ENCODE measurements around the gene ARHGAP26.

Gene ARHGAP26

DNA sequence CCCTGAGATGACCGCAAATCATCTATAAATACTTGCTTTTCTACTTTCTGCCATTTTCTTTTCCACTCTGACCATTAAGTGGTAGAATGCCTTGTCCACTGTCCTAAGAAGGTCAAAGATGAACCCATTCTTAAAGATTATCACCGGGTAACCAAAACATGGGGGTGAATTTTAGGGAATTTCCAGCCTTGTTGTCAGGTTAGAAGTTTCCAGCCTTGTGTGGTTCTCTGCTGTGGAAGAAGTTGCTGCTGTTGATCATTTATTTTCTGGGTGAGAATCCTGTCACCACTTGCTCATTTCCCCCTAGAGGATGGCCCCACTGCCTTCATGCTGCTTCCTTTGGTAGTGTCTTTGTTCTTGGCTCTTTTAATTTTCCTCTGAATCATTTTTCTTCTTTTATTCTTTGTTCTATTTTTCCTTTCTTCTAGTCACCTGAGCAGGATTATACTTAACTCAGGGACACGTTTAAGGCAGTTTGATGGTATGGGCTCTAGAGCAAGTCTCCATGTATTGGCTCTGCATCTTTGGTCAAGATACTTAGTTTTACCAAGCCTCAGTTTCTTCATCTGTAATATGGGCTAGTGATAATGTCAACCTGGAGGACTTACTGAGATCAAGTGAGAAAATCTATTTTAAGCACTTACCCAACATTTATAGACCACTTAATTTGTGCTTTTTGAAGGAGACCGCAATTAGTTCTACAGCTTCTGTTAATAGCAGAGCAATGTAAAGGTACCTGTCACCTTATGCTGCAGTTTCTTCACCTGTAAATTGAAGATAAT, 266.2 kb downstream of the ARHGAP26 start:
- Histone ChIP-seq H3K9me3 (no peaks in the 10 kb centered on the region), H3K4me3 (no peak overlapping the region), H3K36me3 (replicated peaks) (no peaks in the 10 kb centered on the region), H3K4me1 (peaks cover 5% of the 10 kb centered on the region; the same call in 1 of the 2 replicates), H3K27me3 (ENCODE audit: low read depth) (no peaks in the 10 kb centered on the region; the same call in 1 of the 2 replicates)
- in situ Hi-C loops (cut with MboI; ENCODE audit: low sequenced_read_pairs): no loop called here
- DNase-seq (ENCODE audit: low spot score in 2 of 2): no peak

GRCh38 chr5:143037071-143037470, 266.9 kb downstream of the ARHGAP26 start:
- Histone ChIP-seq H3K27me3 (ENCODE audit: low read depth) (no peaks in the 10 kb centered on the region; the same call in 1 of the 2 replicates), H3K4me1 (peaks cover 5% of the 10 kb centered on the region; the same call in 1 of the 2 replicates), H3K9me3 (no peaks in the 10 kb centered on the region), H3K4me3 (no peak overlapping the region), H3K36me3 (replicated peaks) (no peaks in the 10 kb centered on the region)
- DNase-seq (ENCODE audit: low spot score in 2 of 2): no peak
- in situ Hi-C loops (cut with MboI; ENCODE audit: low sequenced_read_pairs): no loop called here

GRCh38 chr5:143037708-143038107, 267.5 kb downstream of the ARHGAP26 start:
- H3K36me3 ChIP-seq (replicated peaks): no peaks in the 10 kb centered on the region
- DNase-seq (ENCODE audit: low spot score in 2 of 2): no peak
- no peaks in the 10 kb centered on the region; the same call in 1 of the 2 replicates for H3K27me3 ChIP-seq (ENCODE audit: low read depth)
- in situ Hi-C loops (cut with MboI; ENCODE audit: low sequenced_read_pairs): no loop called here
- no peak overlapping the region for H3K4me3 ChIP-seq
- H3K4me1 ChIP-seq: peaks cover 5% of the 10 kb centered on the region; the same call in 1 of the 2 replicates
- H3K9me3 ChIP-seq: no peaks in the 10 kb centered on the region

DNA sequence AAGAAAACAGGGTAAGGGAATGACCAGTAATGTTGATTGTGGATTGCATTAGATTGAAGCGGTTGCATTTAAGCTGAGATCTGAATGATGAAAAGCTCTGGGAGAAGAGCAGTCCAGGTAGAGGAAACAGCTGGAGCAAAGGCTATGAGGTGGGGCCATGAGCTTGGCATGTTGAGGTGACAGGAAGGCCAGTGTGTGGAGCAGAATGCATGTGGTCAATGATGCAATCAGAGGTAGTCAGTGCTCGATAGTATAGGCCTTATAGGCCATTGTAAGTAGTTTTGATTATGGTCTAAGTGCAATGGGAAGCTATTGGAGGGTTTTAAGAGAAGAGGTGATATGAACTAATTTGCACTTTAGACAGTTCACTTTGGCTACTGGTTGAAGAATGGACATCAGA, 270.4 kb downstream of the ARHGAP26 start:
- no peaks in the 10 kb centered on the region for H3K9me3 ChIP-seq
- H3K27me3 ChIP-seq (ENCODE audit: low read depth): no peaks in the 10 kb centered on the region; the same call in 1 of the 2 replicates
- in situ Hi-C loops (cut with MboI; ENCODE audit: low sequenced_read_pairs): no loop called here
- no peak overlapping the region for H3K4me3 ChIP-seq
- H3K36me3 ChIP-seq (replicated peaks): no peaks in the 10 kb centered on the region
- H3K4me1 ChIP-seq: no peaks in the 10 kb centered on the region
- no peak for DNase-seq (ENCODE audit: low spot score in 2 of 2)

GRCh38 chr5:143041461-143041860, 271.3 kb downstream of the ARHGAP26 start:
- Histone ChIP-seq H3K9me3 (no peaks in the 10 kb centered on the region), H3K4me1 (no peaks in the 10 kb centered on the region), H3K27me3 (ENCODE audit: low read depth) (no peaks in the 10 kb centered on the region; the same call in 1 of the 2 replicates), H3K36me3 (replicated peaks) (no peaks in the 10 kb centered on the region), H3K4me3 (no peak overlapping the region)
- DNase-seq (ENCODE audit: low spot score in 2 of 2): no peak
- in situ Hi-C loops (cut with MboI; ENCODE audit: low sequenced_read_pairs): no loop called here

DNA sequence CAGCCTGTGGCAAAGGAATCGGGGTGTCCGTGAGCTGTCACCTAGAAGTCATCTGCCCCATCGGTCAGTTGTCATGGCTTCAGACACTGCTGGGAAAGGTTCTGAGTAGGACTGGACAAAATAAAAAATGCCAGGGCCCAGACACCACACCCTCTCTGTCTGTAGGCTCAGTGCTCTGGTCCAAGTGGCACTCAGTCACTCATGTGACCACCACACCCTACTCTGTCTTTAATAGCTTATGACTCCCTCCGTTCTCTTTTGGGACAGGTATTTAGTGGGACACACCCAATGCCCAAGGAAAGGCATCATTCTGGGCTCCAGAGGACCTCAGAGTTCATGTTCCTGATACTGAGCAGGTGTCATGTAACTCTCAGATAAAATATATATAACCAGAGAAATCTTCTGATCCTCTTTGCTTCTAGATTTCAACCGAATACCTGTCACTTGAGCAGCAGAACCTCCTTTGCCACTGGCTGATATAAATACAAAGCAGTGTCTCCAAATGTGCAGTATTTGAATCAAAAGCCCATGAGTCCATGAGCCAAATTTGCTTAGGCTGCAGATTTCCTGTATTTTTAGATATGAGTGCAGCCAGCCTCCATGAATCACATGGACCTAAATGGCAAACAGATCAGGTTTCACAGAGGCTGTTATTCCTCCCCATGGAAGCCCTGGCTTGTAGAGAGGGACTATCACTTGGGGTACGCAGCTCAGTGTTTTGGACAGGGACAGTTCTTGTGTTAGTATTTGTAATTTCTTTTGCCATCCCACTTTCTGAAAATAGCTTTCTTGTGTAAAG, 272.0 kb downstream of the ARHGAP26 start:
- DNase-seq (ENCODE audit: low spot score in 2 of 2): no peak
- in situ Hi-C loops (cut with MboI; ENCODE audit: low sequenced_read_pairs): no loop called here
- Histone ChIP-seq H3K27me3 (ENCODE audit: low read depth) (no peaks in the 10 kb centered on the region), H3K9me3 (no peaks in the 10 kb centered on the region), H3K36me3 (replicated peaks) (no peaks in the 10 kb centered on the region), H3K4me1 (no peaks in the 10 kb centered on the region), H3K4me3 (no peak overlapping the region)

DNA sequence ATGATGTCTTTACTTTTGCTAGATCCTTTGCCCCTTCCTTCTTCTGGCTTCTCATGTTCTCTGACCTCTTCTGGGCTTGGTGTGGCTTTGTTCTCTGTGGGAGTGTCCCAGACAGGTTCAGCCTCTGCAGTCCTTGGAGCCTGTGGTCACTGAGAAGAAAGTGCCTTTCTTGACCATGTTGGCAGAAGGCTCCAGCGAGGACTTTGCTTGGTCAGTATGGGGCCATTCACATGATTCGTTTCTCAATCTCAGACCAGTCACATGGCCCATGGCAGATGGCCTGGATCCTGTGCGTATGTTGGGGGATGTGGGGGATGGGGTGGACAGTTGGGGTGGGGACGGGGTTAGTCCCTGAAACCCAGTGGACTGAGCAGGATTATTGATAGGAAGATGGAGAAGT, 274.1 kb downstream of the ARHGAP26 start:
- in situ Hi-C loops (cut with MboI; ENCODE audit: low sequenced_read_pairs): no loop called here
- no peaks in the 10 kb centered on the region for H3K36me3 ChIP-seq (replicated peaks)
- no peak overlapping the region for H3K4me3 ChIP-seq
- no peak for DNase-seq (ENCODE audit: low spot score in 2 of 2)
- H3K27me3 ChIP-seq (ENCODE audit: low read depth): no peaks in the 10 kb centered on the region
- H3K4me1 ChIP-seq: 0 out of 2 replicates have a peak, but pooled peaks cover under 1% of the 10 kb centered on the region
- no peaks in the 10 kb centered on the region for H3K9me3 ChIP-seq

DNA sequence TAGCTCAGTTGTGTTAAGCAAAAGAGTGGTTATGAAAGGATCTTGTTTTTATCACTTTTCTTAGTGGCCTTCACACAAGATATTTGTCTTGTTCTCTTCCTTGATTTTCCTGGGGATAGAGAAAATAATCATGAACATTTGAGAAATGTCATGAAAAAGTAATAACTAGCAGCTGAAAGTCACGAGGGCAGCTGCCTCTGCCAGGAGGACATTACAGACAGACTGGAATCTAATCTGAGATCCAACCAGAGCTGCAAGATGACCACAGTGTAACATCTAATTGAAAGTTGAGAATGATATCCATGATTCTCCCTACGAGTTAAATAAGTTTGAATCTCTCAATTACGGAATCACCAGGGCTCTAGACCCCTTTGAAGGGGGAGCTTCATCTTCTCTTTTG, 274.9 kb downstream of the ARHGAP26 start:
- Histone ChIP-seq H3K4me1 (0 out of 2 replicates have a peak, but pooled peaks cover 2% of the 10 kb centered on the region), H3K27me3 (ENCODE audit: low read depth) (no peaks in the 10 kb centered on the region), H3K9me3 (no peaks in the 10 kb centered on the region), H3K4me3 (no peak overlapping the region), H3K36me3 (replicated peaks) (no peaks in the 10 kb centered on the region)
- no peak for DNase-seq (ENCODE audit: low spot score in 2 of 2)
- in situ Hi-C loops (cut with MboI; ENCODE audit: low sequenced_read_pairs): no loop called here

DNA sequence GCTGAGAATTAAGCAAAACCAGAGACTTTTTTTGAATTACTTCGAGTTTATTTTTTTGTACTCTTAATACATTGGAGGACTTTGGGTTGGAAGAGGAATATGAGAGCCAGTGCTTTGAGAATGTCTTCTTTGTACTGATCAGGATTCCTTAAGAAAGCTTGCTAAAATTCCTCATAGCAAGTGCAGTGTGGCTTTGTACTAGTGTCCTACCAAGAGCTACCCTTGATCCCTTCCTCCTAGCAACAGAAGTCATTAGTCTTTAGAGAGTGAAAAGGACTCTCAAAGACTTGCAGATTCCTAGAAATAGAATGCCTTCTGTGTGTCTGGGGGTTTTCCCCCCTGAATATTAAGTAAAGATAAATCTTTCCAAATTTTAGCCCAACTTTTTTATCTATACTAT, 276.1 kb downstream of the ARHGAP26 start:
- Histone ChIP-seq H3K27me3 (ENCODE audit: low read depth) (no peaks in the 10 kb centered on the region), H3K4me3 (no peak overlapping the region), H3K9me3 (no peaks in the 10 kb centered on the region), H3K36me3 (replicated peaks) (no peaks in the 10 kb centered on the region), H3K4me1 (peaks cover 4% of the 10 kb centered on the region; the same call in 1 of the 2 replicates)
- no peak for DNase-seq (ENCODE audit: low spot score in 2 of 2)
- in situ Hi-C loops (cut with MboI; ENCODE audit: low sequenced_read_pairs): no loop called here

DNA sequence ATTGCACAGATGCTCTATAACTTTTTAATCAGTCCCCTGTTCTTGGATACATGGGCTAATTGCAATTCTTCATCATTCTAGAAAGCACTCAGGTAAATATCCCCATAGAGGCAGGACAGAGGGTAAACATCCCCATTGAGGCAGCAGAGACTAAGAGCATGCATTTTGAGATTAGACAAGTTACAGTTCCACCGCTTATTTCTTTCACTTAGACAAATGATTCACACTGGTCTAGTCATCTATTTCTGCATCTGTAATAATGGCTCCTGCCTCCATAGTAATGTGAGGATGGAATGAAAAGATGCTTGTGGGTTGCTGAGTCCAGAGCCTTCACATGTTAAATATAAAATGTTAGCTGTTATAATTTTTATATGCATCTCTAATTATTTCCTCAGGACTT, 276.9 kb downstream of the ARHGAP26 start:
- H3K36me3 ChIP-seq (replicated peaks): no peaks in the 10 kb centered on the region
- no peak for DNase-seq (ENCODE audit: low spot score in 2 of 2)
- H3K27me3 ChIP-seq (ENCODE audit: low read depth): no peaks in the 10 kb centered on the region
- no peaks in the 10 kb centered on the region for H3K9me3 ChIP-seq
- in situ Hi-C loops (cut with MboI; ENCODE audit: low sequenced_read_pairs): no loop called here
- no peak overlapping the region for H3K4me3 ChIP-seq
- H3K4me1 ChIP-seq: peaks cover 5% of the 10 kb centered on the region; the same call in 1 of the 2 replicates

- peaks cover 5% of the 10 kb centered on the region; the same call in 1 of the 2 replicates for H3K4me1 ChIP-seq
- in situ Hi-C loops (cut with MboI; ENCODE audit: low sequenced_read_pairs): no loop called here
Observed at GRCh38 chr5:143050183-143050582, 280.0 kb downstream of the ARHGAP26 start.

DNA sequence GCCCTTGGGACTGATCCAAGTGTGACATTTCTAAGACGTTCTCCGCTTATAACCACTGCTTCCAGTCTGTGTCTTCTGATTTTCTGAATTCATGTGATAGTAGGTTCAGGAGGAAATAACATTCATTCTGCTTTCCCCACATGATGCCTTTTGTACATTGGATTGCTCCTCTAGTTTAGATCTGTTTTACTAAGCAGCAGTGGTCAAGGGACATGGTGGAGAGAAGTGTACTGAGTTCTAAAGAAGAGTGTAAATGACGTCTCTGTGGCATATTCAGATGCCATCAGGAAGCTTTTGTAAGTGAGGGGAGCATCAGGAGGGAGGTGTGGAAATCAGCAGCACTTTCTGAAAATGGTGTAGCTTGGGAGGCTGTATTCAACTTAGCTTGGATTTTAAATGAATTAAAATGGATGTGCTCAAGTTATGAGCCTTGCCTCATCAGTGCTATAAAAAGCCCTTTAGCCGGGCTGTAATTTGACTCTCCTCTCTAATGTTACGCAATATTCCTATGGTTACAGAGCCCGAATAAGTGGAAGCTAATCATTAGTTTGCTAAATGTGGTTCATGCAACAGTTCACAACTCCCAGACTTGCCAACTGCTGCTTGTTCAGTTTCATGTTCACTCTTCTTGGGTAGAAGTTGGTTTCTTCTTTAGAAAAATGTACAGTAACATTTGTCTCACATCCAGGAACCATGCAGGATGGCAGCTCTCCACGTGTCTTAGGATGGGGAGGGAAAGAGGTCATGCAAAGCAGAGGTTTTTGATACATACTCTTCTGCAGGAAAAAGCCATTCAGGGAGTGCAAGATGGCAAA, 281.3 kb downstream of the ARHGAP26 start:
- peak in 1 of 2 experiments; percentile 37 for DNase-seq (ENCODE audit: low spot score in 2 of 2)
- Histone ChIP-seq H3K36me3 (replicated peaks) (no peaks in the 10 kb centered on the region), H3K4me1 (peaks cover 5% of the 10 kb centered on the region; the same call in 1 of the 2 replicates), H3K9me3 (no peaks in the 10 kb centered on the region), H3K27me3 (ENCODE audit: low read depth) (no peaks in the 10 kb centered on the region), H3K4me3 (no peak overlapping the region)
- in situ Hi-C loops (cut with MboI; ENCODE audit: low sequenced_read_pairs): no loop called here

More at GRCh38 chr5:143050183-143050582, 280.0 kb downstream of the ARHGAP26 start:
- Histone ChIP-seq H3K9me3 (no peaks in the 10 kb centered on the region), H3K4me3 (no peak overlapping the region), H3K27me3 (ENCODE audit: low read depth) (no peaks in the 10 kb centered on the region), H3K36me3 (replicated peaks) (no peaks in the 10 kb centered on the region)
- DNase-seq (ENCODE audit: low spot score in 2 of 2): no peak

DNA sequence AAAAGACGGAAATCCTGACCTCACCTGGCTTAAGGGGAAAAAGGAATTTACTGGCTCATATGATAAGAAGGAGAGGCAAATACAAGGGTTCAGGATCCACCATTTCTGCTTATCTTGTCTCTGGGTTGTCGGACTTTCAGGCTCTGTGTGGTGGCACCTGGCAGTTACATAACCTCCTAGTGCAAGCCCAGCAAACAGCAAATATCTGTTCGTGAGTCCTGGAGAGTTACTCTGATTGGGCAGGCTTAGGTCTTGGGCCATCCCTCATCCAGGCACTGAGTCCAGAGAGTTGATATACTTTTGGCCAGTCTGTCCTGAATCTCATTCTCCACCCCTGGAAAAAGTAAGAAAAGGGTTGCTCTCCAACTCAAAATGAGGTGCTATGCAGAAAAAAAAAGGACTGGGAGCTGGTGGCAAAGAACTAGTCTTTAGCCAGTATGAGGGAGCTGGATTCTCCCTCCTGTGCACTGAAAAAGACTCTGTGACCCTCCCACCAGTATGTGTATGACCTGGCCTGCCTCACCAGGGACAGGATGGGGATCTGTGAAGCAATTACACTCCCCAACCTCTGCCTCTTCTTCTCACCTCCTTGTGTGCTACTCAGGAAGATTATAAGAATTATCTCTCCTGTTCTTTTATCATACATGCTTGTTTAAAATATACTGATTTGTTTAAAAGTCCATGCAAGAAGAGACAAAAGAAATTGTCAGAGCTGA, 282.9 kb downstream of the ARHGAP26 start:
- Histone ChIP-seq H3K27me3 (ENCODE audit: low read depth) (no peaks in the 10 kb centered on the region), H3K36me3 (replicated peaks) (no peaks in the 10 kb centered on the region), H3K4me3 (no peak overlapping the region), H3K4me1 (peaks cover 5% of the 10 kb centered on the region; the same call in 1 of the 2 replicates), H3K9me3 (no peaks in the 10 kb centered on the region)
- in situ Hi-C loops (cut with MboI; ENCODE audit: low sequenced_read_pairs): no loop called here
- DNase-seq (ENCODE audit: low spot score in 2 of 2): no peak
